ENCODE data around the gene TREML2.

The TREML2 gene

GRCh38 chr6:41214559-41215238, 13.8 kb upstream of the TREML2 start:
- TF ChIP-seq, protein P1, sequence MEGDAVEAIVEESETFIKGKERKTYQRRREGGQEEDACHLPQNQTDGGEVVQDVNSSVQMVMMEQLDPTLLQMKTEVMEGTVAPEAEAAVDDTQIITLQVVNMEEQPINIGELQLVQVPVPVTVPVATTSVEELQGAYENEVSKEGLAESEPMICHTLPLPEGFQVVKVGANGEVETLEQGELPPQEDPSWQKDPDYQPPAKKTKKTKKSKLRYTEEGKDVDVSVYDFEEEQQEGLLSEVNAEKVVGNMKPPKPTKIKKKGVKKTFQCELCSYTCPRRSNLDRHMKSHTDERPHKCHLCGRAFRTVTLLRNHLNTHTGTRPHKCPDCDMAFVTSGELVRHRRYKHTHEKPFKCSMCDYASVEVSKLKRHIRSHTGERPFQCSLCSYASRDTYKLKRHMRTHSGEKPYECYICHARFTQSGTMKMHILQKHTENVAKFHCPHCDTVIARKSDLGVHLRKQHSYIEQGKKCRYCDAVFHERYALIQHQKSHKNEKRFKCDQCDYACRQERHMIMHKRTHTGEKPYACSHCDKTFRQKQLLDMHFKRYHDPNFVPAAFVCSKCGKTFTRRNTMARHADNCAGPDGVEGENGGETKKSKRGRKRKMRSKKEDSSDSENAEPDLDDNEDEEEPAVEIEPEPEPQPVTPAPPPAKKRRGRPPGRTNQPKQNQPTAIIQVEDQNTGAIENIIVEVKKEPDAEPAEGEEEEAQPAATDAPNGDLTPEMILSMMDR (IDR thresholded peaks at IDR 0.05; ENCODE audit: insufficient read depth, low read length) = no peak
- TF ChIP-seq POLR2AphosphoS5 (IDR thresholded peaks at IDR 0.05; ENCODE audit: low read depth) (no peak), SPI1 (IDR thresholded peaks at IDR 0.05; ENCODE audit: borderline replicate concordance, low read depth) (no peak), REST (IDR thresholded peaks at IDR 0.05; ENCODE audit: insufficient replicate concordance, low read depth) (no peak), GABPA (IDR thresholded peaks at IDR 0.05; ENCODE audit: low read depth) (no peak)
- H3K27me3 ChIP-seq (ENCODE audit: insufficient read depth, poor library complexity, severe bottlenecking) = no peaks in the 10 kb centered on the region
- no peak for DNase-seq (ENCODE audit: low read depth in 1 of 2, low spot score in 1 of 2)

DNA sequence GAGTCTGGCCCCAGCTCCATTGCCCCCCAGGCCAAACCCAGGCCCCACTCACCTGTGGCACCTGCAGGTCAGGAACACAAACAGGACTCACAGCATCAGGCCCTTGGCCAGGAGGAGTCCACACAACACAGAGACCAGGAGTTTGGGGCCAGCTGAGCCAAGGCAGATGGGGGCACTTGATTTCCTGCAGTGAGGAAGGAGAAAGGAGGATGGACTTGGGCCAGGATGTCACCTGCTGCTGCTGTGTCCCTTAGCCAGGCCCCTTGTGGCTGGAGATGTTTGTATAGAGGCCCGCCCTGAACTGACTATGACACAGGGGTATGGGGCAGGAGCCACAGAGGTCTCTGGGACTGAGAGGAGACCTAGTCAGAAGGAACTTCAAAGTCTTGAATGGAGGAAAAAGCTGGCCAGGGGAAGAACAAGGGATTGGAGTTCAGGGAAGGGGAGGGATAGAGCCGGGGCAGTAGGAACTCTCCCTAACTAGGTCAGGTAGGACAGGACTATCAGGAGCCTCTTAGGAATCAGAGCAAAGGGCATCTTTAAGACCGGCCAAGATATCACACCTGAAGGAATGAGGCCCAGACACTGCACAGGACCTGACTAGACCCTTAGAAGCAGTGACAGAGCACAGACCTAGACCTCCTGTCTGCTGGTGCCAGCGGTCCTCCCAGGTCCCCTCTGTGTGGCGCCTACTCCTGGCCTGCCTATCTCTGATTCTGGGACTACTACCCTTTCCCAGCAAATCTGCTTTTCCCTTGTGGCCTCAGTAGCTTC, 8.8 kb upstream of the TREML2 start:
- Histone ChIP-seq H3K4me3 (replicated peaks; ENCODE audit: insufficient read depth, low read length) (no peak overlapping the region), H3K27me3 (ENCODE audit: insufficient read depth, poor library complexity, severe bottlenecking) (no peaks in the 10 kb centered on the region), H3K27ac (replicated peaks) (no peak overlapping the region)
- DNase-seq (ENCODE audit: low read depth in 1 of 2, low spot score in 1 of 2) = no peak
- TF ChIP-seq, protein P1 (IDR thresholded peaks at IDR 0.05; ENCODE audit: insufficient read depth, low read length) = no peak
- TF ChIP-seq GABPA (IDR thresholded peaks at IDR 0.05; ENCODE audit: low read depth) = no peak
- TF ChIP-seq REST (IDR thresholded peaks at IDR 0.05; ENCODE audit: insufficient replicate concordance, low read depth) = no peak

More at GRCh38 chr6:41214559-41215238, 13.8 kb upstream of the TREML2 start:
- Histone ChIP-seq H3K27ac (replicated peaks) (no peak overlapping the region), H3K4me3 (replicated peaks; ENCODE audit: insufficient read depth, low read length) (no peak overlapping the region)

DNA sequence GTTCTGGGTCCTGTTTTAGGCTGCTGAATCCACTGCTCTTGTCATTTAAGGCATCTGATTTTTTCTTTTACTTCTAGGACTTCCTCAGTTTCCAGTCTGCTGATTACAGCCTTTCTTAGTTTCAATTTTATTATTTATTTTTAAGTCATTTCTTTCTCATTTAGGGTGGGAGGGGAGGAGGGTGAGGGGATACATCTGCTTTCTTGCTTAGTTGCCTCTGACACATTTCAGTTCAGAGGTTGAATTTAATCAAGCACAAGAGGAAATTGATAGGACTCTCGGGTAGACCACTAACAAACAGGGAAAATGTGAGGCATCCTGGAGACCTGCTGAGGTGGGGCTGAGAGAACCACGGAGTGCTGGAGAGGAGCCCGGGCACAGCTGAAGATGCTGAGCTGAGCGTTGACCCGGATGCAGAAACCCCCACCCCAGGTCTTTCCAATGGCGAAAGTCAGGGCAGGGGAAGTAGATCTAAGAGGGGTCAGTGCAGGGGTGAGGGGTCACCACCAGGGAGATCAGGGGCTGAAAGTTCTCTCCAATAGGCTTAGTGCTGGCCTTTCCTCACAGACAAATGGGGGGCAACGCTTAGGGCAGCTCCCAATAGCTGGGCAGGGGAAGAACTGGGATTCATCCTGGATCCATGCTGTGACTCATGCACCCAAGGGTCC, 7.6 kb upstream of the TREML2 start:
- Histone ChIP-seq H3K4me3 (replicated peaks; ENCODE audit: insufficient read depth, low read length) (no peak overlapping the region), H3K27ac (replicated peaks) (no peak overlapping the region), H3K27me3 (ENCODE audit: insufficient read depth, poor library complexity, severe bottlenecking) (no peaks in the 10 kb centered on the region)
- TF ChIP-seq, protein P1 (IDR thresholded peaks at IDR 0.05; ENCODE audit: insufficient read depth, low read length) = no peak
- TF ChIP-seq REST (IDR thresholded peaks at IDR 0.05; ENCODE audit: insufficient replicate concordance, low read depth) (no peak), SPI1 (IDR thresholded peaks at IDR 0.05; ENCODE audit: borderline replicate concordance, low read depth) (no peak), GABPA (IDR thresholded peaks at IDR 0.05; ENCODE audit: low read depth) (no peak), POLR2AphosphoS5 (IDR thresholded peaks at IDR 0.05; ENCODE audit: low read depth) (no peak)
- DNase-seq (ENCODE audit: low read depth in 1 of 2, low spot score in 1 of 2) = no peak
